Right lobe of liver (tissue), 6 donors: ENCODE data around the gene SH3BP2. TPM values are rescaled to one million over a fixed set of nuclear protein-coding genes. Genes with fewer than 3 reads are reported as not detected.

Source experiments
- ATAC-seq, 4 donors: fragments of 200-7000 bp; cut with Tn5 transposase; one replicate each; pipeline ENCODE4 v1.9.1; 2020; ENCODE audit warnings: mild to moderate bottlenecking in 4 of 4, moderate library complexity in 4 of 4
- DNase-seq, 3 donors: peaks; one replicate each; pipeline ENCODE4 v3.0.0-alpha.2; 2020
- H3K27ac ChIP-seq, 3 donors: fragments of 200-600 bp; one replicate each; pipeline ENCODE4 v1.8.0; 2022
- H3K27me3 ChIP-seq, 2 donors: fragments of 200-600 bp; one replicate each; pipeline ENCODE4 v1.8.0; 2022
- H3K36me3 ChIP-seq, 4 donors: fragments of 200-600 bp; sonication (generic) in 1 of 4; one replicate each; pipeline versions ENCODE4 v1.5.1 to v1.8.0; 2017 to 2022; ENCODE audit warnings: control low read depth in 1 of 4
- H3K4me1 ChIP-seq, 4 donors: fragments of 200-600 bp; sonication (generic) in 1 of 4; one replicate each; pipeline versions ENCODE4 v1.5.1 to v1.8.0; 2017 to 2022; ENCODE audit warnings: control low read depth in 1 of 4
- H3K4me3 ChIP-seq, 3 donors: fragments of 200-600 bp; one replicate each; pipeline ENCODE4 v1.8.0; 2022
- H3K9me3 ChIP-seq, 4 donors: fragments of 200-600 bp; sonication (generic) in 1 of 4; one replicate each; pipeline versions ENCODE4 v1.5.1 to v1.8.0; 2017 to 2022; ENCODE audit warnings: control low read depth in 1 of 4
- POLR2A ChIP-seq: fragments of 450-650 bp; IDR thresholded peaks from one replicate; pipeline ENCODE4 v1.6.1; 2017; ENCODE audit warnings: antibody characterized with exemption, mild to moderate bottlenecking
- WGBS: methylation state at CpG from one replicate; pipeline ENCODE4 v1.1.6; 2018; ENCODE audit warnings: low coverage, low lambda C conversion rate; ENCODE audit not compliant: insufficient coverage; ENCODE audit errors: missing lambda C conversion rate; 5-methylcytosine and 5-hydroxymethylcytosine counted together
- intact Hi-C, 2 donors: fragments of 100-400 bp; cut with DNase I; formaldehyde crosslinking; loops; one replicate each; pipeline versions ENCODE4 v1.11.2 to v1.14.1; 2022
- total RNA-seq, 6 experiments: library from RNA; depleted of rRNA in 2 of 6; stranded (reverse); fragments of >200 nt in 2 of 6; fragmentation: NEBNext Ultra II Directional in 3 of 6; extraction: Animal tissue kit (Norgen Biotek cat#: 25700) in 3 of 6; gene quantifications; one replicate each; pipeline versions ENCODE4 v1.1.0 to v1.2.4, GENCODE V29; 2016 to 2023
- TF ChIP-seq, protein P1 (sequence below), 4 donors: fragments of 200-600 bp in 3 of 4; fragments of 450-650 bp in 1 of 4; IDR thresholded peaks; one replicate each; pipeline versions ENCODE4 v1.5.1 to v1.8.0; 2016 to 2022; ENCODE audit warnings: antibody characterized with exemption in 4 of 4, mild to moderate bottlenecking in 2 of 4
- donor health status: DM: no; HTN: yes; CAD: no.
- donor health status: DM: no; HTN: no; CAD: no.
- donor health status: DM: no; HTN: no; CAD: no.
- donor health status: DM: no; HTN: yes; CAD: no.
- donor health status: DM: no; HTN: yes; CAD: no.

Gene SH3BP2
- total RNA-seq, 6 experiments from 2014 or later, result 34.9 to 51.8 (median 40.7) TPM

GRCh38 chr4:2794486-2795299 lies 1.8 kb downstream of the SH3BP2 start:
- 0% methylated on average over 1 of the region's 11 CpGs for WGBS
- peak overlapping the region; percentile 72 to 83 (median 75) for H3K4me3 ChIP-seq
- peaks cover 0 to 85% (median 52%) of the 10 kb centered on the region in 4 donors for H3K4me1 ChIP-seq
- H3K9me3 ChIP-seq, result no peaks in the 10 kb centered on the region
- peak overlapping the region; percentile 85 to 90 (median 85) for H3K27ac ChIP-seq
- H3K36me3 ChIP-seq, result peaks cover 0 to 2% (median 0%) of the 10 kb centered on the region in 4 donors
- TF ChIP-seq, protein P1, sequence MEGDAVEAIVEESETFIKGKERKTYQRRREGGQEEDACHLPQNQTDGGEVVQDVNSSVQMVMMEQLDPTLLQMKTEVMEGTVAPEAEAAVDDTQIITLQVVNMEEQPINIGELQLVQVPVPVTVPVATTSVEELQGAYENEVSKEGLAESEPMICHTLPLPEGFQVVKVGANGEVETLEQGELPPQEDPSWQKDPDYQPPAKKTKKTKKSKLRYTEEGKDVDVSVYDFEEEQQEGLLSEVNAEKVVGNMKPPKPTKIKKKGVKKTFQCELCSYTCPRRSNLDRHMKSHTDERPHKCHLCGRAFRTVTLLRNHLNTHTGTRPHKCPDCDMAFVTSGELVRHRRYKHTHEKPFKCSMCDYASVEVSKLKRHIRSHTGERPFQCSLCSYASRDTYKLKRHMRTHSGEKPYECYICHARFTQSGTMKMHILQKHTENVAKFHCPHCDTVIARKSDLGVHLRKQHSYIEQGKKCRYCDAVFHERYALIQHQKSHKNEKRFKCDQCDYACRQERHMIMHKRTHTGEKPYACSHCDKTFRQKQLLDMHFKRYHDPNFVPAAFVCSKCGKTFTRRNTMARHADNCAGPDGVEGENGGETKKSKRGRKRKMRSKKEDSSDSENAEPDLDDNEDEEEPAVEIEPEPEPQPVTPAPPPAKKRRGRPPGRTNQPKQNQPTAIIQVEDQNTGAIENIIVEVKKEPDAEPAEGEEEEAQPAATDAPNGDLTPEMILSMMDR (IDR thresholded peaks at IDR 0.05), result no peak
- no peak for TF ChIP-seq POLR2A
- no peaks in the 10 kb centered on the region for H3K27me3 ChIP-seq
- ATAC-seq (peak; percentile 30 to 47 (median 39)), DNase-seq (peak; percentile 81 to 92 (median 88))
- intact Hi-C loops, result no loop called here

DNA sequence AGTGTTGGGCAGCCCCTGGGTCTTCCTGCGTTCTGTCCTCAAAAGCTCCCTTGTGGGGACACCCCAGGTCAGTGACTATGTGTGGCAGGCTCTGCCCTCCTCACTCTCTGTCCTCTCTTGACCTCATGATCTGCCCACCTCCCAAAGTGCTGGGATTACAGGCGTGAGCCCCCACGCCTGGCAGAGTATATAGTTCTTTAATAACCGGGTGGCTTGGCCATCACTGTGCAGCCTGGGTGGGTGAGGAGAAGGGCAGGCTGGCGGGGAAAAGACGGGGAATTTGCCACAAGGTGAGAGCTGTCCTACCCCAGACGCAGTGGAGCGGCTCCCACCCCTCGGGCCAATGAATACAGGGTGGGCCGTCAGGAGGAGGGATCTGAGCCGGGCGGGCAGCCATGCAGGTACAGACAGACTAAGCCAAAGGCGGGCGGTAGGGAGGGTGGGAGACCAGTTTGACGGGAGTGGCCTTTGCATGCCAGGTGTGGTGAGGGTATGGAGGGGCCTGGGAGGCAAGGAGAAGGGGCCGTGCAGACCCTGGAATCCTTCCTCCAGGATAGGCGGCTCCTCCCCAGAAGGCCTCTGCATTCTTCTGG lies 2.5 kb downstream of the SH3BP2 start:
- Histone ChIP-seq H3K4me3 (peak overlapping the region; percentile 72 to 83 (median 75)), H3K27ac (peak overlapping the region; percentile 85 to 90 (median 85)), H3K27me3 (no peaks in the 10 kb centered on the region), H3K9me3 (no peaks in the 10 kb centered on the region), H3K36me3 (peaks cover 0 to 2% (median 0%) of the 10 kb centered on the region in 4 donors), H3K4me1 (peaks cover 0 to 87% (median 50%) of the 10 kb centered on the region in 4 donors)
- 40% methylated on average over 1 of the region's 17 CpGs for WGBS
- no peak for ATAC-seq
- intact Hi-C loops, result no loop called here
- TF ChIP-seq, protein P1 (IDR thresholded peaks at IDR 0.05), result no peak
- no peak for TF ChIP-seq POLR2A
- DNase-seq, result peak in 2 of 3 donors; percentile 28 to 59

GRCh38 chr4:2795893-2796848 lies 3.3 kb downstream of the SH3BP2 start:
- Histone ChIP-seq H3K27ac (peak overlapping the region; percentile 85 to 90 (median 85)), H3K4me1 (peaks cover 0 to 87% (median 46%) of the 10 kb centered on the region in 4 donors), H3K36me3 (peaks cover 0 to 2% (median 0%) of the 10 kb centered on the region in 4 donors), H3K4me3 (no peak overlapping the region), H3K27me3 (no peaks in the 10 kb centered on the region), H3K9me3 (no peaks in the 10 kb centered on the region)
- intact Hi-C loops, result no loop called here
- TF ChIP-seq, protein P1 (IDR thresholded peaks at IDR 0.05), result no peak
- TF ChIP-seq POLR2A, result no peak
- no peak for ATAC-seq
- peak; percentile 53 to 65 (median 55) for DNase-seq
- 71% methylated on average over 5 of the region's 27 CpGs for WGBS
